Calu3 (cell line): Measurements from ENCODE around the gene ATP6V0B. TPM values are rescaled to one million over a fixed set of nuclear protein-coding genes. Genes with fewer than 3 reads are reported as not detected.

Experiments
- BruUV-seq: library from RNA; stranded (reverse); fragments of 400-500 nt; replicated peaks from 2 replicates; lab custom pipeline; 2021; lab: Mats Ljungman, UMichigan
- CTCF ChIA-PET: fragments of 300-600 bp; sonication (Branson Sonifier 250); formaldehyde crosslinking; loops from one replicate; lab custom pipeline; 2022; ENCODE audit warnings: antibody characterized with exemption; lab: Charles Lee
- DNase-seq: peaks from one replicate; pipeline ENCODE4 v3.0.0; 2022
- H3K27ac Mint-ChIP-seq: one replicate; pipeline ENCODE4 v1.8.0; 2022; ENCODE audit warnings: mixed read lengths; ENCODE audit not compliant: unreplicated experiment
- H3K27me3 Mint-ChIP-seq: one replicate; pipeline ENCODE4 v1.8.0; 2022; ENCODE audit warnings: mixed read lengths; ENCODE audit not compliant: unreplicated experiment
- H3K36me3 Mint-ChIP-seq: one replicate; pipeline ENCODE4 v1.8.0; 2022; ENCODE audit warnings: mild to moderate bottlenecking, moderate library complexity, mixed read lengths; ENCODE audit not compliant: insufficient read depth, unreplicated experiment
- H3K4me1 Mint-ChIP-seq: one replicate; pipeline ENCODE4 v1.8.0; 2022; ENCODE audit warnings: mild to moderate bottlenecking, low read depth, mixed read lengths; ENCODE audit not compliant: unreplicated experiment
- H3K4me3 Mint-ChIP-seq: one replicate; pipeline ENCODE4 v1.8.0; 2022; ENCODE audit warnings: mild to moderate bottlenecking, low read depth, moderate library complexity, mixed read lengths; ENCODE audit not compliant: unreplicated experiment
- H3K9me3 Mint-ChIP-seq: one replicate; pipeline ENCODE4 v1.8.0; 2022; ENCODE audit warnings: low read depth, mixed read lengths; ENCODE audit not compliant: unreplicated experiment
- CTCF ChIP-seq: fragments of 200-600 bp; IDR thresholded peaks from one replicate; pipeline ENCODE4 v1.8.0; 2022; ENCODE audit warnings: antibody characterized with exemption; ENCODE audit not compliant: unreplicated experiment
- intact Hi-C: fragments of 100-400 bp; cut with micrococcal nuclease; formaldehyde crosslinking; loops from one replicate; pipeline ENCODE4 v1.10.0; 2022; ENCODE audit not compliant: unreplicated experiment
- total RNA-seq: library from RNA; stranded (reverse); gene quantifications from 2 replicates; pipeline ENCODE4 v1.2.3, GENCODE V29; 2022

The ATP6V0B gene
- total RNA-seq, 1 experiment from 2014 or later, result 141 TPM

DNA sequence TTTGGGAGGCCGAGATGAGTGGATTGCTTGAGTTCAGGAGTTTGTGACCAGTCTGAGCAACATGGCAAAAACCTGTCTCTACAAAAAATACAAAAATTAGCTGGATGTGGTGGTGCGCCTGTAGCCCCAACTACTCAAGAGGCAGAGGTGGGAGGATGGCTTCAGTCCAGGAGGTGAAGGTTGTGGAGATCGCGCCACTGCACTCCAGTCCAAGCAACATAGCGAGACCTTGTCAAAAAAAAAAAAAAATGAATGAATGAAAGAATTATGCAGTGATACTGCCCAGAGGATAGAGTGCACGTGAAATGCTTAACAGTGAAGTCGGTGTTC is 5.4 kb upstream of the ATP6V0B start:
- H3K9me3 Mint-ChIP-seq, result no peaks in the 10 kb centered on the region
- intact Hi-C loops, result no loop called here
- no TSS peak for BruUV-seq
- peak overlapping the region; percentile 98 for H3K4me3 Mint-ChIP-seq
- TF ChIP-seq CTCF, result peak; percentile 19
- no peak for DNase-seq
- peaks cover 34% of the 10 kb centered on the region for H3K36me3 Mint-ChIP-seq
- H3K27ac Mint-ChIP-seq, result no peak overlapping the region
- CTCF ChIA-PET, result interaction anchor here (0.7 kb wide), 1 partner anchor 22 kb away, joined by 3 read pairs; the partner anchor contains the start of gene IPO13
- H3K4me1 Mint-ChIP-seq, result peaks cover 20% of the 10 kb centered on the region
- H3K27me3 Mint-ChIP-seq, result no peaks in the 10 kb centered on the region

DNA sequence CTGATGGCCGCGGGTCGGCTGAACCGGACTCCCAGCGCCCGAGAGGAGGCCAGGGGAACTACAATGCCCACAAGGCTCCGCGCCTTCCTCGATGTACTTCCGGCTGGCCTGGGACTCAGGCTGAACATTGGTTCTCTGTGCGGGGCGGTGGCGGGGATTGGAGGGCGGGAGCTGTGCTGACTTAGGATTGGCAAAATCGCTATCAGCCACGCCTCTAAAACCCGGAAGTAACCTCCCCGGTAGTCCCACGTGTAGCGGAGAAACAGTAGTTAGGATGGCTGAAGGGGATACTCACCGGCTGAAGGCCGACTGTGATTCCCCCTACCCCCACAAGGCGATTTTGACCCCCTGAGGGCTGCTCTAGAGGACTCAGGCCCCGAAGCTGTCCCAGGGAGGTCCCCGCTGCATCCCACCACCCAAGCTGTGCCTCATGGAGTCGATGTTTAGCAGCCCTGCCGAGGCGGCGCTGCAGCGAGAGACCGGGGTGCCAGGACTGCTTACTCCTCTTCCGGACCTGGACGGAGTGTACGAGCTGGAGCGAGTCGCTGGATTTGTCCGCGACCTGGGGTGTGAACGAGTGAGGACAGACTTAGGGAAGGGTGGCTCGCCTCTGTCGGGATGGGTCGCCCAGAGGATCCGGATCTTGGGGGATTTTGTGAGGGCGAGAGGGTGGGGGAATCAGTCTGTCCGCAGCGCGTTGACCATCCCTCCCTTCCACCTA is 4.9 kb upstream of the ATP6V0B start, which contains the start of gene DPH2:
TSS of gene DPH2 (plus strand) at position 265 of the 721 bp plus-strand sequence. CDS start at position 431, 166 bp downstream.
- BruUV-seq, result TSS peak; percentile 64
- intact Hi-C loops, result no loop called here
- CTCF ChIA-PET, result interaction anchor here (0.6 to 1.0 kb wide), 7 partner anchors 14 to 1628 kb away, joined by 3 to 6 read pairs (median 3); partner anchors contain the start of gene IPO13
- Mint-ChIP-seq H3K4me1 (peaks cover 23% of the 10 kb centered on the region), H3K4me3 (peak within 1 kb of the TSS; percentile 98), H3K9me3 (no peaks in the 10 kb centered on the region), H3K27me3 (no peaks in the 10 kb centered on the region), H3K36me3 (peaks cover 39% of the 10 kb centered on the region), H3K27ac (peak within 1 kb of the TSS; percentile 74)
- peak; percentile 94 for DNase-seq
- no peak for TF ChIP-seq CTCF

- CTCF ChIA-PET, result interaction anchor here (0.7 to 1.0 kb wide), 3 partner anchors 21 to 1628 kb away, joined by 3 read pairs; no protein-coding TSS in a partner anchor
- intact Hi-C loops, result no loop called here
Measured at GRCh38 chr1:43970502-43970901, 4.3 kb upstream of the ATP6V0B start.

DNA sequence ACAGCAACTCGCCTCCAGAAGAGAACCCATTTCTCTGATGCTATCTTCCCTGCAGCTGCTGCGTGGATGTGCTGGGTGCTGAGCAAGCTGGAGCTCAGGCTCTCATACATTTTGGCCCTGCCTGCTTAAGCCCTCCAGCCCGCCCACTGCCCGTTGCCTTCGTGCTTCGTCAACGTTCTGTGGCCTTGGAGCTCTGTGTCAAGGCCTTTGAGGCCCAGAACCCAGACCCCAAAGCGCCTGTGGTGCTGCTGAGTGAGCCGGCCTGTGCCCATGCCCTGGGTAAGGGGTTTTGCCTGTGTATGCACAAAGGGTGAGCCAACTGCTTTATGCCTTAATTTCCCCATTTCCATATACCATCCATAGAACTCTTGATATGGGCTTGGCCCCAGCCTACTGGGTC is 3.8 kb upstream of the ATP6V0B start:
- CTCF ChIA-PET, result no interaction called here
- BruUV-seq, result no TSS peak
- DNase-seq, result no peak
- Mint-ChIP-seq H3K4me1 (peaks cover 24% of the 10 kb centered on the region), H3K4me3 (peak overlapping the region; percentile 98), H3K27ac (no peak overlapping the region), H3K27me3 (no peaks in the 10 kb centered on the region), H3K9me3 (no peaks in the 10 kb centered on the region), H3K36me3 (peaks cover 49% of the 10 kb centered on the region)
- intact Hi-C loops, result no loop called here
- no peak for TF ChIP-seq CTCF

More at GRCh38 chr1:43970502-43970901, 4.3 kb upstream of the ATP6V0B start:
- Mint-ChIP-seq H3K4me1 (peaks cover 23% of the 10 kb centered on the region), H3K4me3 (peak overlapping the region; percentile 98), H3K9me3 (no peaks in the 10 kb centered on the region), H3K27me3 (no peaks in the 10 kb centered on the region), H3K36me3 (peaks cover 45% of the 10 kb centered on the region), H3K27ac (peak overlapping the region; percentile 74)
- DNase-seq, result no peak
- no peak for TF ChIP-seq CTCF
- no TSS peak for BruUV-seq
